Psoas muscle (tissue), 8 donors: ENCODE data around the gene DYRK1B. TPM values are rescaled to one million over a fixed set of nuclear protein-coding genes. Genes with fewer than 3 reads are reported as not detected.
"Not testable (repeated sequence)": the region's sequence is repeated elsewhere in the genome, so short reads cannot be mapped to it uniquely, and the experiment has no call there.

Experiments
- ATAC-seq, 4 donors: fragments of 200-7000 bp; cut with Tn5 transposase; one replicate each; pipeline ENCODE4 v1.9.1; 2020; ENCODE audit warnings: moderate library complexity in 3 of 4, mild to moderate bottlenecking in 2 of 4
- DNase-seq, 2 donors: peaks; one replicate each; pipeline ENCODE4 v3.0.0-alpha.2; 2020
- H3K27ac ChIP-seq: fragments of 200-600 bp; one replicate; pipeline ENCODE4 v1.8.0; 2022
- H3K27me3 ChIP-seq, 3 donors: fragments of 200-600 bp in 1 of 3; one replicate each; pipeline versions ENCODE4 v1.6.1 to v1.8.0; 2013 to 2022; ENCODE audit warnings: low read length in 2 of 3, mild to moderate bottlenecking in 2 of 3, moderate library complexity in 1 of 3; ENCODE audit not compliant: insufficient read depth in 3 of 3
- H3K36me3 ChIP-seq, 2 donors: fragments of 200-600 bp in 1 of 2; one replicate each; pipeline versions ENCODE4 v1.6.1 to v1.8.0; 2013 to 2022; ENCODE audit warnings: low read depth in 1 of 2, mild to moderate bottlenecking in 1 of 2, moderate library complexity in 1 of 2; ENCODE audit not compliant: insufficient read depth in 1 of 2
- H3K4me1 ChIP-seq: fragments of 200-600 bp; one replicate; pipeline ENCODE4 v1.8.0; 2022
- H3K4me3 ChIP-seq: fragments of 200-600 bp; one replicate; pipeline ENCODE4 v1.8.0; 2022; ENCODE audit warnings: mild to moderate bottlenecking
- H3K9me3 ChIP-seq: fragments of 200-600 bp; one replicate; pipeline ENCODE4 v1.8.0; 2022
- CTCF ChIP-seq: fragments of 200-600 bp; IDR thresholded peaks from one replicate; pipeline ENCODE4 v1.8.0; 2022; ENCODE audit warnings: antibody characterized with exemption
- WGBS, 3 donors: extraction: QIAGEN DNeasy Blood & Tissue Kit; methylation state at CpG; one replicate each; pipeline versions ENCODE4 v1.1.6 to v1.1.7; 2013; 5-methylcytosine and 5-hydroxymethylcytosine counted together
- intact Hi-C, 2 donors: fragments of 100-400 bp; cut with DNase I; formaldehyde crosslinking; loops; one replicate each; pipeline versions ENCODE4 v1.11.0 to v1.14.2; 2022
- polyA plus RNA-seq, 3 donors: library from polyadenylated mRNA; stranded (reverse); fragments of 200-250 nt; gene quantifications; one replicate each; pipeline ENCODE4 v1.2.3, GENCODE V29; 2013
- total RNA-seq, 4 donors: library from RNA; stranded (reverse); fragmentation: NEBNext Ultra II Directional in 2 of 4; extraction: Animal tissue kit (Norgen Biotek cat#: 25700) in 2 of 4; gene quantifications; one replicate each; pipeline versions ENCODE4 v1.2.1 to v1.2.4, GENCODE V29; 2021 to 2023
- donor health status: healthy with polysubstance abuse.
- donor health status: DM: no; HTN: no; CAD: no; lungs with moderate emphysema.
- donor health status: Bipolar disorder and iron deficiency.
- donor health status: healthy.
- donor health status: DM: yes; HTN: yes; CAD: no.
- donor health status: DM: no; HTN: no; CAD: no.
- donor health status: DM: no; HTN: no; CAD: no.
- donor health status: DM: yes; HTN: yes; CAD: no.

DYRK1B gene
- total and polyA plus RNA-seq, 7 donors = 11.1 to 157 (median 64.5) TPM

GRCh38 chr19:39817888-39818561 is 15.9 kb downstream of the DYRK1B start:
- peaks cover 55% of the 10 kb centered on the region for H3K4me1 ChIP-seq
- ATAC-seq (peak; percentile 52 to 70 (median 54)), DNase-seq (peak in 1 of 2 donors; percentile 66)
- H3K4me3 ChIP-seq = peak overlapping the region; percentile 50
- H3K27ac ChIP-seq = peak overlapping the region; percentile 91
- intact Hi-C loops = loop anchor here in 1 of 2 donors (1.0 kb wide), 1 partner anchor 15 kb away; no protein-coding TSS in a partner anchor
- peaks cover 0 to 13% of the 10 kb centered on the region in 2 donors for H3K36me3 ChIP-seq
- no peaks in the 10 kb centered on the region for H3K27me3 ChIP-seq
- TF ChIP-seq CTCF = no peak
- WGBS, 3 donors = 34 to 47% (median 37%) methylated on average over 12 of the region's 12 CpGs
- no peaks in the 10 kb centered on the region for H3K9me3 ChIP-seq

- TF ChIP-seq CTCF = no peak
- Histone ChIP-seq H3K36me3 (peaks cover 0 to 7% of the 10 kb centered on the region in 2 donors), H3K4me3 (peak overlapping the region; percentile 33), H3K4me1 (peaks cover 61% of the 10 kb centered on the region), H3K27me3 (no peaks in the 10 kb centered on the region), H3K9me3 (no peaks in the 10 kb centered on the region), H3K27ac (peak overlapping the region; percentile 91)
- intact Hi-C loops = no loop called here
- DNase-seq (no peak), ATAC-seq (peak; percentile 54 to 75 (median 68))
- WGBS, 3 donors = 37 to 53% (median 40%) methylated on average over 5 of the region's 5 CpGs
Measured at GRCh38 chr19:39816287-39817048, 17.5 kb downstream of the DYRK1B start.

- TF ChIP-seq CTCF = no peak
- intact Hi-C loops = no loop called here
Measured at GRCh38 chr19:39814595-39814994, 19.4 kb downstream of the DYRK1B start.

GRCh38 chr19:39814111-39814510 is 19.9 kb downstream of the DYRK1B start:
- Histone ChIP-seq H3K27ac (peak overlapping the region; percentile 91), H3K4me3 (peak overlapping the region; percentile 1), H3K4me1 (peaks cover 49% of the 10 kb centered on the region)
- H3K36me3 ChIP-seq, H3K27me3 ChIP-seq, intact Hi-C loops, H3K9me3 ChIP-seq, ATAC-seq, DNase-seq: not testable (repeated sequence)
- 38 to 67% (median 39%) methylated on average over 6 of the region's 6 CpGs for WGBS, 3 donors

More at GRCh38 chr19:39814595-39814994, 19.4 kb downstream of the DYRK1B start:
- Histone ChIP-seq H3K36me3 (peaks cover 0 to 7% of the 10 kb centered on the region in 2 donors), H3K9me3 (peaks cover 2% of the 10 kb centered on the region), H3K4me3 (no peak overlapping the region), H3K27me3 (no peaks in the 10 kb centered on the region), H3K4me1 (peaks cover 54% of the 10 kb centered on the region), H3K27ac (peak overlapping the region; percentile 91)
- ATAC-seq (no peak), DNase-seq (no peak)
- 78 to 89% (median 81%) methylated on average over 3 of the region's 3 CpGs for WGBS, 3 donors
